Measurements from ENCODE around the gene LRRC47.

The LRRC47 gene

GRCh38 chr1:3796215-3797061, at the start of gene LRRC47:
Gene LRRC47, minus strand, starts transcription at chr1:3796498. Its CDS starts 22 bp downstream, at chr1:3796476.
- peak; percentile 81 to 93 for DNase-seq (ENCODE audit: extremely low read depth in 1 of 2, low read depth in 1 of 2)

- DNase-seq (ENCODE audit: extremely low read depth in 1 of 2, low read depth in 1 of 2): no peak
Observed at GRCh38 chr1:3842912-3843311, 46.6 kb upstream of the LRRC47 start.

GRCh38 chr1:3841491-3841890, 45.2 kb upstream of the LRRC47 start:
- DNase-seq (ENCODE audit: extremely low read depth in 1 of 2, low read depth in 1 of 2): no peak

- no peak for DNase-seq (ENCODE audit: extremely low read depth in 1 of 2, low read depth in 1 of 2)
Observed at GRCh38 chr1:3838788-3839187, 42.5 kb upstream of the LRRC47 start.

GRCh38 chr1:3837685-3838084, 41.4 kb upstream of the LRRC47 start:
- DNase-seq (ENCODE audit: extremely low read depth in 1 of 2, low read depth in 1 of 2): no peak

GRCh38 chr1:3837200-3837599, 40.9 kb upstream of the LRRC47 start:
- no peak for DNase-seq (ENCODE audit: extremely low read depth in 1 of 2, low read depth in 1 of 2)

- DNase-seq (ENCODE audit: extremely low read depth in 1 of 2, low read depth in 1 of 2): no peak
Observed at GRCh38 chr1:3836421-3836820, 40.1 kb upstream of the LRRC47 start.

- no peak for DNase-seq (ENCODE audit: extremely low read depth in 1 of 2, low read depth in 1 of 2)
Observed at GRCh38 chr1:3834701-3835100, 38.4 kb upstream of the LRRC47 start.

- no peak for DNase-seq (ENCODE audit: extremely low read depth in 1 of 2, low read depth in 1 of 2)
Observed at GRCh38 chr1:3831689-3832088, 35.4 kb upstream of the LRRC47 start.

- DNase-seq (ENCODE audit: extremely low read depth in 1 of 2, low read depth in 1 of 2): no peak
Observed at GRCh38 chr1:3828391-3828790, 32.1 kb upstream of the LRRC47 start.

GRCh38 chr1:3827813-3828307, 31.6 kb upstream of the LRRC47 start:
- no peak for DNase-seq (ENCODE audit: extremely low read depth in 1 of 2, low read depth in 1 of 2)

GRCh38 chr1:3825356-3825755, 29.1 kb upstream of the LRRC47 start:
- DNase-seq (ENCODE audit: extremely low read depth in 1 of 2, low read depth in 1 of 2): no peak

GRCh38 chr1:3824650-3825049, 28.4 kb upstream of the LRRC47 start:
- no peak for DNase-seq (ENCODE audit: extremely low read depth in 1 of 2, low read depth in 1 of 2)

- no peak for DNase-seq (ENCODE audit: extremely low read depth in 1 of 2, low read depth in 1 of 2)
Observed at GRCh38 chr1:3822421-3822820, 26.1 kb upstream of the LRRC47 start.

- no peak for DNase-seq (ENCODE audit: extremely low read depth in 1 of 2, low read depth in 1 of 2)
Observed at GRCh38 chr1:3821908-3822307, 25.6 kb upstream of the LRRC47 start.

GRCh38 chr1:3821447-3821846, 25.1 kb upstream of the LRRC47 start:
- no peak for DNase-seq (ENCODE audit: extremely low read depth in 1 of 2, low read depth in 1 of 2)

GRCh38 chr1:3821004-3821403, 24.7 kb upstream of the LRRC47 start:
- DNase-seq (ENCODE audit: extremely low read depth in 1 of 2, low read depth in 1 of 2): no peak

GRCh38 chr1:3820316-3820715, 24.0 kb upstream of the LRRC47 start:
- DNase-seq (ENCODE audit: extremely low read depth in 1 of 2, low read depth in 1 of 2): no peak

- DNase-seq (ENCODE audit: extremely low read depth in 1 of 2, low read depth in 1 of 2): no peak
Observed at GRCh38 chr1:3819771-3820200, 23.5 kb upstream of the LRRC47 start.

GRCh38 chr1:3817821-3818597, 21.7 kb upstream of the LRRC47 start:
- no peak for DNase-seq (ENCODE audit: extremely low read depth in 1 of 2, low read depth in 1 of 2)

GRCh38 chr1:3817138-3817740, 20.9 kb upstream of the LRRC47 start:
- DNase-seq (ENCODE audit: extremely low read depth in 1 of 2, low read depth in 1 of 2): no peak
